ENCODE measurements around the gene KATNB1.

GRCh38 chr16:57769541-57770145, 34.1 kb downstream of the KATNB1 start:
- TF ChIP-seq SUZ12 (IDR thresholded peaks at IDR 0.05): no peak
- no peak for TF ChIP-seq ELF4 (IDR thresholded peaks at IDR 0.05)
- TF ChIP-seq ZNF384 (IDR thresholded peaks at IDR 0.05): no peak
- TF ChIP-seq BHLHE40 (IDR thresholded peaks at IDR 0.05; ENCODE audit: borderline replicate concordance): no peak

All from HEK293T (cell line).